SK-N-SH treated with all-trans-retinoic acid at 6 μM for 48 hours (cell line): ENCODE measurements around the gene ADGRG6.

Experiments
- ATAC-seq: fragments of 200-7000 bp; cut with Tn5 transposase; 3 replicates; pipeline ENCODE4 v1.9.1; 2020; ENCODE audit warnings: mild to moderate bottlenecking, moderate library complexity
- ARNTL ChIP-seq: fragments of 450-650 bp; formaldehyde crosslinking; IDR thresholded peaks from 2 replicates; pipeline ENCODE4 v1.5.0; 2020; ENCODE audit warnings: low read depth, mild to moderate bottlenecking, moderate library complexity, borderline replicate concordance
- BACH2 ChIP-seq: fragments of 250-450 bp; sonication (Bioruptor Pico); IDR thresholded peaks from 2 replicates; pipeline ENCODE4 v1.9.0; 2021; ENCODE audit warnings: mild to moderate bottlenecking, borderline replicate concordance
- CREB5 ChIP-seq: fragments of 250-450 bp; sonication (Bioruptor Pico); IDR thresholded peaks from 2 replicates; pipeline ENCODE4 v1.5.1; 2020; ENCODE audit warnings: low read depth, mild to moderate bottlenecking, moderate library complexity
- ESRRG ChIP-seq: fragments of 250-450 bp; sonication (Bioruptor Pico); IDR thresholded peaks from 2 replicates; pipeline ENCODE4 v1.6.1; 2021; ENCODE audit warnings: mild to moderate bottlenecking
- GLIS3 ChIP-seq: fragments of 250-450 bp; sonication (Bioruptor Pico); IDR thresholded peaks from 2 replicates; pipeline ENCODE4 v1.5.0; 2020; ENCODE audit warnings: mild to moderate bottlenecking, moderate library complexity
- ISL1 ChIP-seq: fragments of 250-450 bp; sonication (Bioruptor Pico); IDR thresholded peaks from 2 replicates; pipeline ENCODE4 v2.1.2; 2022; ENCODE audit warnings: mild to moderate bottlenecking, moderate library complexity
- OSR1 ChIP-seq: fragments of 250-450 bp; sonication (Bioruptor Pico); IDR thresholded peaks from 2 replicates; pipeline ENCODE4 v1.8.0; 2022; ENCODE audit warnings: moderate library complexity, mild to moderate bottlenecking, inconsistent platforms
- PATZ1 ChIP-seq: fragments of 250-450 bp; sonication (Bioruptor Pico); IDR thresholded peaks from 2 replicates; pipeline ENCODE4 v1.8.0; 2020; ENCODE audit warnings: mild to moderate bottlenecking, moderate library complexity, borderline replicate concordance
- PPARA ChIP-seq: fragments of 250-450 bp; sonication (Bioruptor Pico); IDR thresholded peaks from 2 replicates; pipeline ENCODE4 v1.5.0; 2020; ENCODE audit warnings: mild to moderate bottlenecking, borderline replicate concordance
- RARB ChIP-seq: fragments of 250-450 bp; sonication (Bioruptor Pico); IDR thresholded peaks from 2 replicates; pipeline ENCODE4 v1.8.0; 2021; ENCODE audit warnings: mild to moderate bottlenecking, moderate library complexity
- SNAI2 ChIP-seq: fragments of 250-450 bp; sonication (Bioruptor Pico); IDR thresholded peaks from 2 replicates; pipeline ENCODE4 v1.5.0; 2020; ENCODE audit warnings: mild to moderate bottlenecking, moderate library complexity
- TCF4 ChIP-seq: fragments of 250-450 bp; sonication (Bioruptor Pico); IDR thresholded peaks from 2 replicates; pipeline ENCODE4 v1.8.0; 2021; ENCODE audit warnings: mild to moderate bottlenecking, moderate library complexity, borderline replicate concordance
- TOX ChIP-seq: fragments of 250-450 bp; sonication (Bioruptor Pico); IDR thresholded peaks from 2 replicates; pipeline ENCODE4 v1.8.0; 2021; ENCODE audit warnings: mild to moderate bottlenecking, moderate library complexity, borderline replicate concordance
- TSHZ2 ChIP-seq: fragments of 250-450 bp; sonication (Bioruptor Pico); IDR thresholded peaks from 2 replicates; pipeline ENCODE4 v1.5.0; 2020; ENCODE audit warnings: mild to moderate bottlenecking, moderate library complexity
- ZC3H10 ChIP-seq: fragments of 250-450 bp; sonication (Bioruptor Pico); IDR thresholded peaks from 2 replicates; pipeline ENCODE4 v1.5.1; 2021; ENCODE audit warnings: mild to moderate bottlenecking, moderate library complexity
- ZFP30 ChIP-seq: fragments of 450-650 bp; formaldehyde crosslinking; IDR thresholded peaks from 2 replicates; pipeline ENCODE4 v1.5.0; 2022; ENCODE audit warnings: mild to moderate bottlenecking, moderate library complexity
- ZNF565 ChIP-seq: fragments of 450-650 bp; formaldehyde crosslinking; conservative IDR thresholded peaks from 2 replicates; pipeline ENCODE4 v1.5.0; 2020; ENCODE audit warnings: low read depth, mild to moderate bottlenecking, moderate library complexity
- ZNF8 ChIP-seq: fragments of 450-650 bp; formaldehyde crosslinking; IDR thresholded peaks from 2 replicates; pipeline ENCODE4 v1.5.0; 2020; ENCODE audit warnings: mild to moderate bottlenecking, moderate library complexity
- TF ChIP-seq, protein P1 (sequence below): fragments of 250-450 bp; sonication (Bioruptor Pico); IDR thresholded peaks from 2 replicates; pipeline ENCODE4 v1.5.1; 2021; ENCODE audit warnings: mild to moderate bottlenecking, moderate library complexity

The ADGRG6 gene

GRCh38 chr6:142381181-142381580, 79.4 kb downstream of the ADGRG6 start:
- ATAC-seq, result no peak
- TF ChIP-seq ESRRG (CRISPR knock-in tag) (no peak), TSHZ2 (CRISPR knock-in tag) (no peak), ARNTL (CRISPR knock-in tag) (no peak), ISL1 (CRISPR knock-in tag) (no peak), BACH2 (no peak)

GRCh38 chr6:142381845-142382378, 80.1 kb downstream of the ADGRG6 start:
- TF ChIP-seq ESRRG (CRISPR knock-in tag), result no peak
- TF ChIP-seq CREB5 (CRISPR knock-in tag), result no peak
- no peak for TF ChIP-seq GLIS3
- TF ChIP-seq BACH2, result no peak
- no peak for TF ChIP-seq TCF4 (CRISPR knock-in tag)
- no peak for TF ChIP-seq ZNF8
- no peak for TF ChIP-seq TOX (CRISPR knock-in tag)
- ATAC-seq, result no peak

DNA sequence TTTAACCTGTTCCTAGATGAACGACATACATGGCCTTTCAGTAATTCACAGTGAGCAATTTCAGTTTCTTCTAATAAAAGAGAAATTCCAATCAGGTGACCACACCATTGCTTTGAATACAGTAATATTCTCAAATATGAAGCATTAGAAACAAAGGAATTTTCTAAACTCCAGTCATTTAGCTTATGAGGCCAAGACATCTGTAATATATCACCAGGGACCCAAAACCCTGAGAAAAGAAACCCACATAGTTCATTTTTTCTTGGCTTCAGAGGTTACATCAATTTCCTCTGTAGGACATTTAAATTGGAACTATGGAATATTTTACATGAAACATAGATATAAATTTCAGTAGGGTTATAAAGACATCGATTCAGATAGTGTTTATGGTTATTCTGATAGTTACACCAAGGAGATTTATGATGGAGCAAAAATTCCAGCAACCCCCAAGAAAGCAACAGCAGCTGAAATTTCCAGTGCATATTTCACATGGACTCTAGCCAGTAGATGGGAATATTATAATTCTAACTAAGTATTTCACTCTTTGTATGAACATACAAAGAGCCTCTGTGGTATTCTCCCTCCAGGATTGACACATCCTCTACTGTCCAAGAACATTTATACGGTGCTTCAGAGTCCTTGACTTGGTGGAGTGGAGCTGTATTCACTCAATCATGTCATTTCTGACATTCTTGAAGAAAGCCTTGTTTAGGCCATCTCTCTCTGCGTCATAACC, 82.9 kb downstream of the ADGRG6 start:
- peak; percentile 60 for ATAC-seq
- TF ChIP-seq PATZ1 (no peak), RARB (CRISPR knock-in tag) (0 out of 2 replicates have a peak, but pooled peaks have one; percentile 8), PPARA (CRISPR knock-in tag) (no peak), ISL1 (CRISPR knock-in tag) (no peak), TOX (CRISPR knock-in tag) (peak; percentile 86; the same call in 1 of the 2 replicates)
- TF ChIP-seq, protein P1, sequence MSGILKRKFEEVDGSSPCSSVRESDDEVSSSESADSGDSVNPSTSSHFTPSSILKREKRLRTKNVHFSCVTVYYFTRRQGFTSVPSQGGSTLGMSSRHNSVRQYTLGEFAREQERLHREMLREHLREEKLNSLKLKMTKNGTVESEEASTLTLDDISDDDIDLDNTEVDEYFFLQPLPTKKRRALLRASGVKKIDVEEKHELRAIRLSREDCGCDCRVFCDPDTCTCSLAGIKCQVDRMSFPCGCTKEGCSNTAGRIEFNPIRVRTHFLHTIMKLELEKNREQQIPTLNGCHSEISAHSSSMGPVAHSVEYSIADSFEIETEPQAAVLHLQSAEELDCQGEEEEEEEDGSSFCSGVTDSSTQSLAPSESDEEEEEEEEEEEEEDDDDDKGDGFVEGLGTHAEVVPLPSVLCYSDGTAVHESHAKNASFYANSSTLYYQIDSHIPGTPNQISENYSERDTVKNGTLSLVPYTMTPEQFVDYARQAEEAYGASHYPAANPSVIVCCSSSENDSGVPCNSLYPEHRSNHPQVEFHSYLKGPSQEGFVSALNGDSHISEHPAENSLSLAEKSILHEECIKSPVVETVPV, result no peak
- TF ChIP-seq, all 23 proteins: peak for 2

GRCh38 chr6:142385352-142385751, 83.5 kb downstream of the ADGRG6 start:
- no peak for ATAC-seq
- TF ChIP-seq SNAI2 (no peak), ZNF565 (no peak)

DNA sequence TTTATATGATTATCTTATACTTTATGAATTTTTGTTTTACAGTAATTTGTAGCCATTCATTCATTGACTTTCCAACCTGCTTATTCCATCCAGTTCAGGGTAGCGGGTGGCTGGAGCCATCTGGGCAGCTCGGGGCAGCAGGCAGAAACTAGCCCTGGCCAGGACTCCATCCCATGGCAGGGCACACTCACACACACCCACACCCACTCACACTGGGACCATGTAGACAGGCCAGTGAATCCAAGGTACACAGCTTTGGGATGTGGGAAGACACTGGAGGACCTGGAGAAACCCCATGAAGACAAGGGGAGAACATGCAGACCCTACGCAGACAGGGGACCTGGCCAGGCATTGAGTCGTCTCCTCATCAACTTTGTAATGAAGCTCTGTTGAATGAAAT, 84.8 kb downstream of the ADGRG6 start:
- TF ChIP-seq ARNTL (CRISPR knock-in tag) (no peak), OSR1 (CRISPR knock-in tag) (no peak), ESRRG (CRISPR knock-in tag) (no peak), ZC3H10 (CRISPR knock-in tag) (no peak), ZFP30 (CRISPR knock-in tag) (no peak), TOX (CRISPR knock-in tag) (no peak), ISL1 (CRISPR knock-in tag) (no peak), TCF4 (CRISPR knock-in tag) (no peak), GLIS3 (no peak), ZNF565 (no peak), RARB (CRISPR knock-in tag) (no peak)
- TF ChIP-seq, all 23 proteins: peak for 0
- ATAC-seq, result no peak
